Activated T-cell treated with anti-CD3 and anti-CD28 coated beads for 4 hours (primary cell): Measurements from ENCODE around the gene TRAK1.
"Not testable (repeated sequence)": the region's sequence is repeated elsewhere in the genome, so short reads cannot be mapped to it uniquely, and the experiment has no call there.

Experiments
- DNase-seq: peaks from one replicate; pipeline ENCODE4 v3.0.0-alpha.2; 2020

The TRAK1 gene

DNA sequence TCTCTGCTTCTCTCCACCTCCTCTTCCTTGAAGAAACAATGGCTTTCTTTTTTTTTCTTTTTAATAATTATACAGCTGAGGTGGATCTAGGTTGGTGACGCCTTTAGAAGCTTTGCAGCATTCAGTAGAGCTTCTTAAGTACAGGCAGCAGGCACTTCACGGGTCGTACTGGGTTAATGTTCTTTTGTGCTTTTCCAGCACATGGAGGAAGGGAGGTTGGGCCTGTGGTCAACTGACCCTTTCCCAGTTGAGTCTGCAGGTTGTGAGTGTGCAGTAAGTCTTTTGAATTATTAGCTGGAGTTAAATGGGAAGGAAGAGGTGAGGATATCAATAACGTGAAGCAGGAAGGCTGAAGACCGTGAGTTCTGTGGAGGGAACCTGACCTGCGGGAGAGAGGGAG lies 7.0 kb downstream of the TRAK1 start:
- no peak for DNase-seq

DNA sequence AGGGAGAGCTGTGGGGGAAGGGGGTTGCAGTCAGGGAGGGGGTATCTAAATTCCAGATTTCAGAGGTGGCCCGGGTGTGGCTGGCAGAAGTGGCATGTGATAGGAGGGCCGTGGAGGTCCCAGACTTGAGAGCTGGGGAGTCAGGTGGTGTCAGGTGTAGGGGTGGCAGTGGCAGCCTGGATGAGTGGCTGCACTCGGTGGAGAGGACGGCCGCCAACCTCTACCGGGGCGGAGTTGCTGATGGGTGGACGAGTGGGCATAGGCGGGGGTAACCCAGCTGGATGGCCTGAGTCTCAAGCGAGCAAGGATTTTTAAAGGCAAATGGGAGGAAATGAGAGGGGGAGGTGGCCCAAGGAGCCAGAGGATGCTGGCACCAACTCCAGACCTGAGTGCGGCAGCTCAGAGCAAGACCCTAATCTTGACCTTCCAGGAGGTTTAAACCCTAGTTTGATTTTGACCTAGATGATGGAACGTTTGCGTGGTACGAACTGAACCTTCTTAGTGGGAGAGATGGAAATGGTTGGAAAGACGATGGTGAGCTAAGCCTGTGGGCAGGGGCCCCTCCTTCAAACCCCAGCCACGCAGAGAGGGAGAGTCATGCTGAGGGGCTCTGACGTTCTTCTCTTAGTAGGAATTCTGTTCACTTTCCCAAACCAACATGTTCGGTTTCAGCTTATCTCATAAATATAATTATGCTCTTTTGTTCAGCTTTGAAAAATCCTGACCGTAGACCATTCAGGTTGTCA lies 8.0 kb downstream of the TRAK1 start:
- no peak for DNase-seq

DNA sequence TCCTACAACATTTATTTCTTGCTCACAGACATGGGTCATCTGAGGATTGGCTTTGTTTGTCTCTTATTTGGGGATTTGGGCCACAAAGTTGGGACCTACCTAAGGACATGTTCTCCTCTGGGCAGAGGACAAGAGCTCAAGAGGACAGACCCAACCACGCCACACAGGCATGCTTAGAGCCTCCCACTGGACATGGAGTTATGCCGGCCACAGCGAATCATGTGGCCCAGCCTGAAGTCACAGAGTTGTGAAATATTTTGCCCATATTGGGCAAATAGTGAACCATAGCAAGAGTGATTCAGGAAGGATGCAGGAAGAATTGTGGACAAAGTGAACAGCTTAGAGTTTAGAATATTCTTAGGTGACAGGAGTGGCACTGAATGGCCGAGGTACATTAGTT lies 9.9 kb downstream of the TRAK1 start:
- DNase-seq, result no peak

GRCh38 chr3:42101481-42101880 lies 10.3 kb downstream of the TRAK1 start:
- DNase-seq, result no peak

GRCh38 chr3:42102571-42102970 lies 11.4 kb downstream of the TRAK1 start:
- no peak for DNase-seq

DNA sequence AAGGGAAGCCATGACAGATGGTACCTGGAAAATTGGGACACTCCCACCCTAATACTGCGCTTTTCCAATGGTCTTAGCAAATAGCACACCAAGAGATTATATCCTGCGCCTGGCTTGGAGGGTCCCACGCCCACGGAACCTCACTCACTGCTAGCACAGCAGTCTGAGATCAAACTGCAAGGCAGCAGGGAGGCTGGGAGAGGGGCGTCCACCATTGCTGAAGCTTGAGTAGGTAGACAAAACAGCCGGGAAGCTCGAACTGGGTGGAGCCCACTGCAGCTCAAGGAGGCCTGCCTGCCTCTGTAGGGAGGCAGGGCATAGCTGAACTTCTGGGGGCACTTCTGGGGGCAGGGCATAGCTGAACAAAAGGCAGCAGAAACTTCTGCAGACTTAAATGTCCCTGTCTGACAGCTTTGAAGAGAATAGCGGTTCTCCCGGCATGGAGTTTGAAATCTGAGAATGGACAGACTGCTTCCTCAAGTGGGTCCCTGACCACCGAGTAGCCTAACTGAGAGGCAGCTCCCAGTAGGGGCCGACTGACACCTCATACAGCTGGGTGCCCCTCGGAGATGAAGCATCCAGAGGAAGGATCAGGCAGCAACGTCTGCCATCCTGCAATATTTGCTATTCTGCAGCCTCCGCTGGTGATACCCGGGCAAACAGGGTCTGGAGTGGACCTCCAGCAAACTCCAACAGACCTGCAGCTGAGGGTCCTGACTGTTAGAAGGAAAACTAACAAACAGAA lies 12.9 kb downstream of the TRAK1 start:
- DNase-seq, result not testable (repeated sequence)

- not testable (repeated sequence) for DNase-seq
Observed at GRCh38 chr3:42105994-42106393, 14.8 kb downstream of the TRAK1 start.

- DNase-seq, result no peak
Observed at GRCh38 chr3:42106646-42107045, 15.5 kb downstream of the TRAK1 start.

GRCh38 chr3:42110631-42111030 lies 19.5 kb downstream of the TRAK1 start:
- no peak for DNase-seq

DNA sequence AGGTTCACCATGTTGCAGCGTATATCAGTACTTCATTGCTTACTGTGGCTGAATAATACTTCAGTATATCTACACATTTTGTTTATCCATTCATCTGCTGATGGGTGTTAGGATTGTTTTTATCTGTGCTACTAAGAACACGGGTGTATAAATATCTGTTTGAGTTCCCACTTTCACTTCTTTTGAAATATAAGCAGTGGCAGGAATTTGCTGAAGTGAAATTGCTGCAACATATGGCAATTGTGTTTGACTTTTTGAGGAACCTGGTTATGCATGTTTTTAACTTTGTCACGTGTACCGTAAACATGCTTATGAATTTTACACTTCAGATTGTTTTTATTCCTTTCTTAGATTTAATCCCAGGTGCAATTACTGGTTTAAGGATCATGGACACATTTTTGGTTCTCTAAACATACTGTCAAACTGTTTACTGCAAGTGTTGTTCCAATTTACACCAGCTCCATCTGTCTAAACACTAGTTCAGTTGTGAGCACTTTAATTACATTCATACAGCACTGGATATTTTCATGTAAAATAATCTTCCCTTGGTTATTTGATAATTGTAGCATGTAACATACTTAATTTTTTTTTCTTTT lies 23.1 kb downstream of the TRAK1 start:
- DNase-seq, result no peak

DNA sequence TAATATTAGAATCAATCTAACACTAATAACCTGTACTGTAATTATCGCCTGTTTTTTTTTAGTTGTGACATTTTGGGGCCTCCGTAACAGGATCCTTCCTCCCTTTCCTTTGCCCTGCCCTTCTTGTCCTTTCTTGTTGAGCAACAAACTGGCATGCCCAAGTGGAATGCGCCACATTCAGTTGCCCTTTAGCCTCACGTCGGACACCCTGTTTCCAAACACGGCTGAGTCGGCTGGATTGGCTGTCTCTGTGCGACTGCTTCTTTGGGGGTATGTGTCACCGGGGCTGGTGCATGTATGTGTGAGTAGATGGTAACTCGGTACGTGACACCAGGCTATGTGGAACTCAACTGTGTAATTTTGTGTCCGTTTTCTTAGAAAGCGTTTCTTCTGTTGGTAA lies 24.1 kb downstream of the TRAK1 start:
- no peak for DNase-seq

GRCh38 chr3:42115946-42116345 lies 24.8 kb downstream of the TRAK1 start:
- DNase-seq, result no peak

GRCh38 chr3:42116466-42116865 lies 25.3 kb downstream of the TRAK1 start:
- no peak for DNase-seq

DNA sequence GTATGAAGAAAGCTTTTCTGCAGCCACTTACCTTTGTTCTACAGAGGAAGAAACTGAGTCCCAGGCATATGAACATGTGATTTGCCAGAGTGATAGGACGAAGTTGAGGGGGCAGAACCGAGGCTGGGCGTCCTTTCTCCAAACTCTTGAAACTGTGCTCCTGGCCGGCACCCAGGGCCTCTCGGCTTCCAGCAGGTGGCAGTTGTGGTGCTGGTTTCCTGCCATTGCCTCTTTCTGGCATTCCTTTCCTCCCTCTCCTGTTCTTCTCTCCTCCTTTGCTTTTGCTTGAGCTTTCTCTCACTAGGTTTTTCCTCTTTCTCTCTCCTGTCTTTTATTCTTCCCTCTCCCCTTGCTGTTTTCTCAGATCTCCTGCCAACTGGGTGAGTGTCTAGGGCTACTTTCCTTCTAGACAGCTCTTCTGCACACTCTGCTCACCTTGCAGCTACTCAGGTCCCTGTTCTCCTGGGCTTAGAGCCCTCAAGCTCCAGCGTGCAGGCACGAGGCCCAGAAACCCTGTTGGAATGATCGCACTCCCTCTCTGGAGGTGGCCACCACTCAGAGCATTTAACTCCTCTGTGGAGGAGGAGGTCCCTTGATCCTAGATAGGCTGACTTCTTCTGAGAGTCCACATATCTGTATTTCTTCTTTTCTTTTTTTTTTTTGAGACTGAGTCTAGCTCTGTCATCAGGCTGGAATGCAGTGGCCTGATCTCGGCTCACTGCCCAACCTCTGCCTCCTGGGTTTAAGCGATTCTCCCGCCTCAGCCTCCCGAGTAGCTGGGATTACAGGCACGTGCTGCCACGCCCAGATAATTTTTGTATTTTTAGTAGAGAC lies 26.2 kb downstream of the TRAK1 start:
- DNase-seq, result no peak

DNA sequence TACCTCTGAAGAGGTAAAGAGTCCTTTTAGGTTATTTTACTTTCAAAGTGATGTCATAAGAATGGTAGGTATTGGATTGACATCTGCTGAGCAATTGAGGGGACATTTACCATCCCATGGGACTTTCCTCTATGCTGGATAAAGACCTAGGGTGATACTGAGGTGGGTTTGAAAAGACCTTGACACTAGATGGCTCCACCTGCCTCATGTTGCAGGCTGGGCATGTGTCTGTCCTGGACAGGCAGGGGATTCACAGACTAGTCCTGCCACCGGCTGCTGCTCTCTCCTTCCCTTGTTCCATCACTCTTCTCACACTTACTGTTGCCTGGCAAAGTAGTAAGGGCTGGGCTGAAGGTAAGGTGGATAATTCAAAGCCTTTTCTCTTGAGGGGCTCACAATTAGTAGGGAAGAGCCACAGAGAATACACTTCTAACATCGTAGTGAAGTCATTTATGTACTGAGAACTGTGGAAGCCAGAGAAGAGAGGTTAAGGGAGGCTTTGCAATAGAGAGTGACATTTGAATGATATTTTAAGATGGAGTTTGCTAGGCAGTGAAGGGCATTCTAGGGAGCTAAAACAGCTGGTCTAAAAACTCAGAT lies 27.7 kb downstream of the TRAK1 start:
- no peak for DNase-seq

DNA sequence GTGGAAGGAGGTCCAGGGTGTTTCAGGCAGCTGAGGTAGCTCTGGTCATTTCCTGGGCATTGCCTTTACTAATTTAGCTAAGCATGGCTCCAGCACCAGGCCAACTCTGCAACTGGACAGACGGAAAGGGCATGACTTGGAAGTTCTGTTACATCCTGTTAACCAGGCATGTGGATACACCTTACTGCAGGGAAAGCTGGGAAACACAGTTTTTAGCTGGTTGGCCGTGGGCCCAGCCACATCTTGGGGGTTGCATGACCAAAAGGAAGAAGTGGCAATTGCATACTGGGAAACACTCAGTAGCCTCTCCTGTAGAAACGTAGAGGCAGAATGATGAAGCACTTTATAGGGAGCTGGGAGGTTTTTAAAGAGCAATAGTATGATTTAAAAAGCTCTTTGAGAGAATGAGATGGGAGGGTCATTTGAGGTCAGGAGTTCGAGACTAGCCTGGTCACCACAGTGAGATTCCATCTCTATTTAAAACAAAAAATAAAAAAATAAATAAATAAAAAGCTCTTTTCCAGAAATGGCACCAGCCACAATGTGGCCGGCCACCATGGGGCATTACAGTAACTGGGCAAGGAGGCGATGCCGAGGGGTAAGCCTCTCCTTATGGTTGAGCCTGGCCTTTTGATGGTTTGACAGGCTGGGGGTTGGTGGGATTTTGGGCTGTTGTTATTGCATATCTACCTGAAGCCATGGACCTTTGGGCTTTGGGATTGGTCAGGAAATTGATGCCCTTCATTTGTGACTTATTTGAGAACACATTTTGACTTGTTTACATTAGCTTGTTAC lies 28.6 kb downstream of the TRAK1 start:
- no peak for DNase-seq

DNA sequence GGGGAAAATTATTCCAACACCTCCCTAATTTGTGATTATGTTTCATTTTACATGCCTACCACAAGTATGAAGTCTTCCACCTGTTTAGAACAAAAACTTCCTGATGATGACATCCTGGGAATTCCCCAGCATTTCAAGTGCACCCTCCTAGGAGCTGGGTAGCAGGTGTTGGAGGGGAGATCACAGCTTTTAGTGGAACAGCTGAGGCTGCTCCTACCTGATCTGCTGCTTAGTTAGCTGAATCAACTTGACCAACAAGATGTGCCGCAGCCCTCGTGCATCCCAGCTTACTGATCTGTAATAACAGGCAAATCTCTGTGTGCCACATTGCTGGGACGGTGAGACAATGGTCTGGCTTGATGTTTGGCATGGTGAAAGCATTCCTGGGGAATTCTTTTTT lies 29.7 kb downstream of the TRAK1 start:
- no peak for DNase-seq

- DNase-seq, result no peak
Observed at GRCh38 chr3:42122261-42123011, 31.3 kb downstream of the TRAK1 start.

GRCh38 chr3:42123012-42123581 lies 31.9 kb downstream of the TRAK1 start:
- no peak for DNase-seq

GRCh38 chr3:42123824-42124658 lies 32.9 kb downstream of the TRAK1 start:
- no peak for DNase-seq
